SK-N-SH treated with all-trans-retinoic acid at 6 μM for 48 hours (cell line): ENCODE data around the gene GARIN5A.

ENCODE experiments used
- ARNTL ChIP-seq: fragments of 450-650 bp; formaldehyde crosslinking; IDR thresholded peaks from 2 replicates; pipeline ENCODE4 v1.5.0; 2020; ENCODE audit warnings: low read depth, mild to moderate bottlenecking, moderate library complexity, borderline replicate concordance
- BACH2 ChIP-seq: fragments of 250-450 bp; sonication (Bioruptor Pico); IDR thresholded peaks from 2 replicates; pipeline ENCODE4 v1.9.0; 2021; ENCODE audit warnings: mild to moderate bottlenecking, borderline replicate concordance
- CSRNP3 ChIP-seq: fragments of 250-450 bp; sonication (Bioruptor Pico); IDR thresholded peaks from 2 replicates; pipeline ENCODE4 v1.5.1; 2021; ENCODE audit warnings: mild to moderate bottlenecking, moderate library complexity
- PATZ1 ChIP-seq: fragments of 250-450 bp; sonication (Bioruptor Pico); IDR thresholded peaks from 2 replicates; pipeline ENCODE4 v1.8.0; 2020; ENCODE audit warnings: mild to moderate bottlenecking, moderate library complexity, borderline replicate concordance
- PPARA ChIP-seq: fragments of 250-450 bp; sonication (Bioruptor Pico); IDR thresholded peaks from 2 replicates; pipeline ENCODE4 v1.5.0; 2020; ENCODE audit warnings: mild to moderate bottlenecking, borderline replicate concordance
- RARB ChIP-seq: fragments of 250-450 bp; sonication (Bioruptor Pico); IDR thresholded peaks from 2 replicates; pipeline ENCODE4 v1.8.0; 2021; ENCODE audit warnings: mild to moderate bottlenecking, moderate library complexity
- SNAI2 ChIP-seq: fragments of 250-450 bp; sonication (Bioruptor Pico); IDR thresholded peaks from 2 replicates; pipeline ENCODE4 v1.5.0; 2020; ENCODE audit warnings: mild to moderate bottlenecking, moderate library complexity
- TCF4 ChIP-seq: fragments of 250-450 bp; sonication (Bioruptor Pico); IDR thresholded peaks from 2 replicates; pipeline ENCODE4 v1.8.0; 2021; ENCODE audit warnings: mild to moderate bottlenecking, moderate library complexity, borderline replicate concordance
- TSHZ2 ChIP-seq: fragments of 250-450 bp; sonication (Bioruptor Pico); IDR thresholded peaks from 2 replicates; pipeline ENCODE4 v1.5.0; 2020; ENCODE audit warnings: mild to moderate bottlenecking, moderate library complexity
- ZFP3 ChIP-seq: fragments of 250-450 bp; sonication (Bioruptor Pico); IDR thresholded peaks from 2 replicates; pipeline ENCODE4 v1.5.0; 2020; ENCODE audit warnings: mild to moderate bottlenecking, moderate library complexity
- ZFP30 ChIP-seq: fragments of 450-650 bp; formaldehyde crosslinking; IDR thresholded peaks from 2 replicates; pipeline ENCODE4 v1.5.0; 2022; ENCODE audit warnings: mild to moderate bottlenecking, moderate library complexity
- ZNF565 ChIP-seq: fragments of 450-650 bp; formaldehyde crosslinking; conservative IDR thresholded peaks from 2 replicates; pipeline ENCODE4 v1.5.0; 2020; ENCODE audit warnings: low read depth, mild to moderate bottlenecking, moderate library complexity
- ZNF70 ChIP-seq: fragments of 450-650 bp; formaldehyde crosslinking; IDR thresholded peaks from 2 replicates; pipeline ENCODE4 v1.5.0; 2020; ENCODE audit warnings: mild to moderate bottlenecking, moderate library complexity
- ZNF8 ChIP-seq: fragments of 450-650 bp; formaldehyde crosslinking; IDR thresholded peaks from 2 replicates; pipeline ENCODE4 v1.5.0; 2020; ENCODE audit warnings: mild to moderate bottlenecking, moderate library complexity

- TF ChIP-seq TSHZ2 (CRISPR knock-in tag) (no peak), BACH2 (CRISPR knock-in tag) (no peak), RARB (CRISPR knock-in tag) (no peak), SNAI2 (no peak), PATZ1 (CRISPR knock-in tag) (no peak), ZFP3 (no peak), PPARA (CRISPR knock-in tag) (no peak), ZNF70 (no peak), ZFP30 (CRISPR knock-in tag) (no peak), CSRNP3 (CRISPR knock-in tag) (no peak), TCF4 (CRISPR knock-in tag) (no peak), ARNTL (CRISPR knock-in tag) (no peak), ZNF8 (no peak), ZNF565 (CRISPR knock-in tag) (no peak)
These were observed 43.2 kb downstream of the GARIN5A start for GRCh38 chr19:50433201-50434180.
